Head of caudate nucleus (tissue), 42 donors: ENCODE measurements around the gene AMT.

Experiments used
- DNase-seq, 42 donors: peaks; one replicate each; pipeline versions ENCODE4 v3.0.0 to v3.0.0-alpha.2; 2020 to 2021; ENCODE audit warnings: mixed read lengths in 7 of 42
- intact Hi-C: fragments of 100-400 bp; cut with DNase I; formaldehyde crosslinking; loops from one replicate; pipeline ENCODE4 v1.15.0; 2022

Gene AMT

GRCh38 chr3:49422379-49423248 is at the start of gene AMT:
Gene AMT (minus strand): TSS chr3:49422473. CDS start chr3:49422450, 23 bp downstream.
- DNase-seq = peak in 41 of 42 donors; percentile 21 to 70 (median 48)
- intact Hi-C loops = no loop called here

- intact Hi-C loops = loop anchor here (5.0 kb wide), 1 partner anchor 81 kb away; the partner anchor contains the start of gene BSN
These were observed 48.6 kb upstream of the AMT start for GRCh38 chr3:49470714-49471420.

GRCh38 chr3:49469936-49470713 is 47.9 kb upstream of the AMT start, which contains the start of gene DAG1:
Gene DAG1 (plus strand): TSS chr3:49470267. CDS start chr3:49510535, 40,268 bp downstream.
- peak; percentile 93 to 98 (median 97) for DNase-seq
- intact Hi-C loops = loop anchor here (5.0 kb wide), 1 partner anchor 82 kb away; the partner anchor contains the start of gene BSN

More at GRCh38 chr3:49470714-49471420, 48.6 kb upstream of the AMT start:
- DNase-seq = no peak

- peak in 40 of 42 donors; percentile 14 to 72 (median 35) for DNase-seq
- intact Hi-C loops = no loop called here
These were observed 47.0 kb upstream of the AMT start for GRCh38 chr3:49469037-49469935.

- intact Hi-C loops = no loop called here
- no peak for DNase-seq
These were observed 43.8 kb upstream of the AMT start for GRCh38 chr3:49466085-49466484.

- intact Hi-C loops = no loop called here
- DNase-seq = peak in 26 of 42 donors; percentile 10 to 69 (median 36)
These were observed 43.2 kb upstream of the AMT start for GRCh38 chr3:49465270-49466034.

GRCh38 chr3:49462222-49462621 is 39.9 kb upstream of the AMT start:
- no peak for DNase-seq
- intact Hi-C loops = no loop called here

- intact Hi-C loops = no loop called here
- DNase-seq = no peak
These were observed 39.3 kb upstream of the AMT start for GRCh38 chr3:49461443-49462171.

- no peak for DNase-seq
- intact Hi-C loops = no loop called here
These were observed 38.7 kb upstream of the AMT start for GRCh38 chr3:49460956-49461355.

- intact Hi-C loops = no loop called here
- DNase-seq = no peak
These were observed 38.1 kb upstream of the AMT start for GRCh38 chr3:49460188-49460890.

GRCh38 chr3:49456466-49456865 is 34.2 kb upstream of the AMT start:
- DNase-seq = no peak
- intact Hi-C loops = no loop called here

GRCh38 chr3:49454898-49455681 is 32.8 kb upstream of the AMT start:
- intact Hi-C loops = no loop called here
- no peak for DNase-seq

- no peak for DNase-seq
- intact Hi-C loops = no loop called here
These were observed 32.2 kb upstream of the AMT start for GRCh38 chr3:49454458-49454857.

GRCh38 chr3:49453621-49454020 is 31.3 kb upstream of the AMT start:
- DNase-seq = no peak
- intact Hi-C loops = no loop called here

- intact Hi-C loops = no loop called here
- DNase-seq = no peak
These were observed 23.1 kb upstream of the AMT start for GRCh38 chr3:49445391-49445790.
